H9 (cell line): ENCODE measurements around the gene LRRC28. TPM values are rescaled to one million over a fixed set of nuclear protein-coding genes. Genes with fewer than 3 reads are reported as not detected.

Experiments used
- DNase-seq: peaks from one replicate; pipeline ENCODE4 v3.0.0-alpha.2; 2017
- H2AFZ ChIP-seq: one replicate; pipeline ENCODE4 v1.6.1; 2013; ENCODE audit warnings: mild to moderate bottlenecking, low read length, control low read depth, moderate library complexity
- H2AK5ac ChIP-seq: 2 replicates; pipeline ENCODE4 v1.6.1; 2013; ENCODE audit warnings: low read length, control low read depth, mixed read lengths; ENCODE audit not compliant: insufficient read length
- H2BK120ac ChIP-seq: one replicate; pipeline ENCODE4 v1.6.1; 2013; ENCODE audit warnings: low read depth, mild to moderate bottlenecking, low read length, control low read depth, inconsistent platforms; ENCODE audit not compliant: poor library complexity, severe bottlenecking
- H2BK12ac ChIP-seq: 2 replicates; pipeline ENCODE4 v1.6.1; 2013; ENCODE audit warnings: low read length, control low read depth, mixed read lengths, low read depth; ENCODE audit not compliant: insufficient read length
- H2BK15ac ChIP-seq: 2 replicates; pipeline ENCODE4 v1.6.1; 2013; ENCODE audit warnings: low read depth, low read length, control low read depth
- H2BK20ac ChIP-seq: one replicate; pipeline ENCODE4 v1.6.1; 2013; ENCODE audit warnings: low read depth, mild to moderate bottlenecking, low read length, control low read depth, inconsistent platforms; ENCODE audit not compliant: poor library complexity, severe bottlenecking
- H2BK5ac ChIP-seq: 2 replicates; pipeline ENCODE4 v1.6.1; 2013; ENCODE audit warnings: low read length, control low read depth, mixed read lengths; ENCODE audit not compliant: insufficient read length
- H3K14ac ChIP-seq: 2 replicates; pipeline ENCODE4 v1.6.1; 2013; ENCODE audit warnings: low read length, control low read depth; ENCODE audit not compliant: insufficient read depth
- H3K18ac ChIP-seq: 2 replicates; pipeline ENCODE4 v1.6.1; 2013; ENCODE audit warnings: low read depth, mild to moderate bottlenecking, mixed read lengths, low read length, control low read depth; ENCODE audit not compliant: insufficient read length
- H3K23ac ChIP-seq: 2 replicates; pipeline ENCODE4 v1.6.1; 2013; ENCODE audit warnings: low read length, control low read depth, mixed read lengths, low read depth; ENCODE audit not compliant: insufficient read length
- H3K23me2 ChIP-seq: 2 replicates; pipeline ENCODE4 v1.6.1; 2013; ENCODE audit warnings: low read depth, mild to moderate bottlenecking, mixed read lengths, low read length, control low read depth; ENCODE audit not compliant: insufficient read length, poor library complexity, severe bottlenecking
- H3K27ac ChIP-seq: 2 replicates; pipeline ENCODE4 v1.5.1; 2013; ENCODE audit warnings: low read length, control low read depth, mixed read lengths, low read depth; ENCODE audit not compliant: insufficient read length
- H3K27me3 ChIP-seq: 2 replicates; pipeline ENCODE4 v1.6.1; 2013; ENCODE audit warnings: low read length, control low read depth, inconsistent platforms; ENCODE audit not compliant: insufficient read depth
- H3K4ac ChIP-seq: 2 replicates; pipeline ENCODE4 v1.6.1; 2013; ENCODE audit warnings: low read depth, mild to moderate bottlenecking, control low read depth, inconsistent platforms, low read length, moderate library complexity
- H3K4me1 ChIP-seq: 2 replicates; pipeline ENCODE4 v1.6.1; 2013; ENCODE audit warnings: low read length, control low read depth, inconsistent platforms; ENCODE audit not compliant: insufficient read depth
- H3K4me2 ChIP-seq: 2 replicates; pipeline ENCODE4 v1.6.1; 2013; ENCODE audit warnings: low read length, control low read depth, mixed read lengths; ENCODE audit not compliant: insufficient read length, insufficient read depth
- H3K56ac ChIP-seq: 2 replicates; pipeline ENCODE4 v1.6.1; 2013; ENCODE audit warnings: low read depth, mild to moderate bottlenecking, mixed read lengths, low read length, control low read depth; ENCODE audit not compliant: insufficient read length
- H3K79me1 ChIP-seq: 2 replicates; pipeline ENCODE4 v1.6.1; 2013; ENCODE audit warnings: low read depth, mild to moderate bottlenecking, moderate library complexity, low read length, control low read depth, inconsistent platforms; ENCODE audit not compliant: insufficient read depth, poor library complexity, severe bottlenecking
- H3K79me2 ChIP-seq: 2 replicates; pipeline ENCODE4 v1.6.1; 2013; ENCODE audit warnings: low read length, control low read depth, inconsistent platforms; ENCODE audit not compliant: insufficient read depth
- H3K9ac ChIP-seq: 2 replicates; pipeline ENCODE4 v1.6.1; 2013; ENCODE audit warnings: low read length, control low read depth, mixed read lengths; ENCODE audit not compliant: insufficient read length; ENCODE audit errors: extremely low read depth
- H3K9me3 ChIP-seq: one replicate; pipeline ENCODE4 v1.6.1; 2013; ENCODE audit warnings: low read depth, low read length, inconsistent platforms; ENCODE audit not compliant: control insufficient read depth
- H3T11ph ChIP-seq: one replicate; pipeline ENCODE4 v1.6.1; 2013; ENCODE audit warnings: mild to moderate bottlenecking, low read length, control low read depth, inconsistent platforms
- H4K20me1 ChIP-seq: one replicate; pipeline ENCODE4 v1.6.1; 2013; ENCODE audit not compliant: control insufficient read depth, insufficient read length, insufficient read depth
- H4K5ac ChIP-seq: 2 replicates; pipeline ENCODE4 v1.6.1; 2013; ENCODE audit warnings: low read depth, mild to moderate bottlenecking, mixed read lengths, low read length, control low read depth; ENCODE audit not compliant: insufficient read length
- H4K8ac ChIP-seq: replicated peaks from 2 replicates; pipeline ENCODE4 v1.6.1; 2013; ENCODE audit warnings: low read length, control low read depth, mixed read lengths, low read depth; ENCODE audit not compliant: insufficient read length
- H4K91ac ChIP-seq: 2 replicates; pipeline ENCODE4 v1.6.1; 2013; ENCODE audit warnings: low read depth, mild to moderate bottlenecking, moderate library complexity, mixed read lengths, low read length, control low read depth; ENCODE audit not compliant: insufficient read length
- H3K27ac Mint-ChIP-seq, 3 experiments: 2 replicates in 2 of 3; 3 replicates in 1 of 3; pipeline ENCODE4 v1.8.0; 2020 to 2021; ENCODE audit warnings: mixed read lengths in 3 of 3, mild to moderate bottlenecking in 1 of 3, moderate library complexity in 1 of 3
- H3K27me3 Mint-ChIP-seq: 2 replicates; pipeline ENCODE4 v1.8.0; 2021; ENCODE audit warnings: low read depth, mild to moderate bottlenecking, moderate library complexity, mixed read lengths
- H3K36me3 Mint-ChIP-seq, 3 experiments: 2 replicates in 2 of 3; 3 replicates in 1 of 3; pipeline ENCODE4 v1.8.0; 2020 to 2021; ENCODE audit warnings: low read depth in 3 of 3, mixed read lengths in 3 of 3; ENCODE audit not compliant: insufficient read depth in 1 of 3
- H3K4me1 Mint-ChIP-seq, 2 experiments: 2 replicates each; pipeline ENCODE4 v1.8.0; 2020; ENCODE audit warnings: mixed read lengths in 2 of 2
- H3K4me3 Mint-ChIP-seq, 2 experiments: 2 replicates in 1 of 2; 3 replicates in 1 of 2; pipeline ENCODE4 v1.8.0; 2020 to 2021; ENCODE audit warnings: mild to moderate bottlenecking in 2 of 2, mixed read lengths in 2 of 2, moderate library complexity in 1 of 2
- H3K9me3 Mint-ChIP-seq, 2 experiments: 2 replicates in 1 of 2; 3 replicates in 1 of 2; pipeline ENCODE4 v1.8.0; 2020; ENCODE audit warnings: mild to moderate bottlenecking in 2 of 2, mixed read lengths in 2 of 2, moderate library complexity in 1 of 2
- CTCF ChIP-seq: fragments of 200-600 bp; sonication (generic); conservative IDR thresholded peaks from 3 replicates; pipeline ENCODE4 v1.8.0; 2021; ENCODE audit warnings: antibody characterized with exemption, mild to moderate bottlenecking
- WGBS: extraction: QIAGEN DNeasy Blood & Tissue Kit; methylation state at CpG from one replicate; pipeline ENCODE4 v1.1.7; 2013; ENCODE audit warnings: missing lambda C conversion rate, low lambda C conversion rate, mixed read lengths; ENCODE audit not compliant: insufficient read length; ENCODE audit errors: extremely low coverage; 5-methylcytosine and 5-hydroxymethylcytosine counted together
- total RNA-seq: library from RNA; stranded (reverse); gene quantifications from 2 replicates; pipeline ENCODE4 v1.2.1, GENCODE V29; 2021

LRRC28 gene
- total RNA-seq, 1 experiment from 2014 or later = 17.6 TPM

- no peak overlapping the region for H2BK20ac ChIP-seq
- peaks cover 2 to 7% of the 10 kb centered on the region in 2 experiments; a peak in 3 of 5 replicates for H3K9me3 Mint-ChIP-seq
- H2AFZ ChIP-seq = no peak overlapping the region
- no peaks in the 10 kb centered on the region for H4K20me1 ChIP-seq
- TF ChIP-seq CTCF = no peak
- H2BK12ac ChIP-seq = no peak overlapping the region
- no peak overlapping the region for H4K5ac ChIP-seq
- peak; percentile 61 for DNase-seq
- no peaks in the 10 kb centered on the region for H3K9me3 ChIP-seq
- no peak overlapping the region for H2BK5ac ChIP-seq
- H3K4me1 ChIP-seq = no peaks in the 10 kb centered on the region
- H3K14ac ChIP-seq = no peak overlapping the region
- no peak overlapping the region for H2BK15ac ChIP-seq
- no peak overlapping the region for H3K4me2 ChIP-seq
- no peak overlapping the region for H4K91ac ChIP-seq
- no peaks in the 10 kb centered on the region for H3K36me3 Mint-ChIP-seq
- H3K23ac ChIP-seq = no peak overlapping the region
- H3K23me2 ChIP-seq = no peaks in the 10 kb centered on the region
- H3K4me3 Mint-ChIP-seq = no peak overlapping the region
- H3K56ac ChIP-seq = no peak overlapping the region
- H3K27me3 Mint-ChIP-seq = no peaks in the 10 kb centered on the region; the same call in none of the 2 replicates
- WGBS = no CpG with 5 or more reads among the region's 19 CpGs
- no peak overlapping the region for H3K9ac ChIP-seq
- no peak overlapping the region for H2AK5ac ChIP-seq
- H3K18ac ChIP-seq = no peak overlapping the region
- H3K27ac Mint-ChIP-seq = no peak overlapping the region
- H3K4me1 Mint-ChIP-seq = peaks cover 9 to 10% of the 10 kb centered on the region in 2 experiments
- H3K79me2 ChIP-seq = no peaks in the 10 kb centered on the region
- H3K4ac ChIP-seq = no peak overlapping the region
- no peaks in the 10 kb centered on the region for H3K79me1 ChIP-seq
- H4K8ac ChIP-seq = no peak overlapping the region
- H3K27me3 ChIP-seq = no peaks in the 10 kb centered on the region
- H3T11ph ChIP-seq = no peak overlapping the region
- no peak overlapping the region for H2BK120ac ChIP-seq
- H3K27ac ChIP-seq = no peak overlapping the region
Measured at GRCh38 chr15:99416191-99417188, 165.2 kb downstream of the LRRC28 start.
